Frontal cortex (tissue), 1 donor: ENCODE results near the gene CLIC5. TPM values are rescaled to one million over a fixed set of nuclear protein-coding genes. Genes with fewer than 3 reads are reported as not detected.

Experiments used
- small RNA-seq: library from RNA; depleted of rRNA; stranded (forward); fragments of <200 nt; gene quantifications from one replicate; pipeline ENCODE3, GENCODE V24; 2014
- total RNA-seq: library from RNA; depleted of rRNA; stranded (reverse); fragments of >200 nt; gene quantifications from one replicate; pipeline ENCODE4 v1.2.3, GENCODE V29; 2014

CLIC5 gene
- total RNA-seq, 1 donor from 2014 or later: 1.2 TPM

Small RNA genes within 50 kb of the gene (small RNA-seq; reads per million reads assigned to genes)
- gene RNU6-754P: not detected

Other genes starting within 250 kb of the CLIC5 start
- gene ENPP4, start 114.1 kb upstream of the CLIC5 start, total RNA-seq: 37.1 TPM
- gene ENPP5, start 155.1 kb upstream of the CLIC5 start, total RNA-seq: 5.3 TPM